GM21825 (cell line): ENCODE measurements around the gene CLEC10A.
"Not testable (repeated sequence)": the region's sequence is repeated elsewhere in the genome, so short reads cannot be mapped to it uniquely, and the experiment has no call there.

Experiments
- ATAC-seq: cut with Tn5 transposase; IDR thresholded peaks from one replicate; pipeline ENCODE4 v1.9.1; 2021; ENCODE audit warnings: mild to moderate bottlenecking, moderate library complexity; ENCODE audit not compliant: unreplicated experiment

CLEC10A gene

DNA sequence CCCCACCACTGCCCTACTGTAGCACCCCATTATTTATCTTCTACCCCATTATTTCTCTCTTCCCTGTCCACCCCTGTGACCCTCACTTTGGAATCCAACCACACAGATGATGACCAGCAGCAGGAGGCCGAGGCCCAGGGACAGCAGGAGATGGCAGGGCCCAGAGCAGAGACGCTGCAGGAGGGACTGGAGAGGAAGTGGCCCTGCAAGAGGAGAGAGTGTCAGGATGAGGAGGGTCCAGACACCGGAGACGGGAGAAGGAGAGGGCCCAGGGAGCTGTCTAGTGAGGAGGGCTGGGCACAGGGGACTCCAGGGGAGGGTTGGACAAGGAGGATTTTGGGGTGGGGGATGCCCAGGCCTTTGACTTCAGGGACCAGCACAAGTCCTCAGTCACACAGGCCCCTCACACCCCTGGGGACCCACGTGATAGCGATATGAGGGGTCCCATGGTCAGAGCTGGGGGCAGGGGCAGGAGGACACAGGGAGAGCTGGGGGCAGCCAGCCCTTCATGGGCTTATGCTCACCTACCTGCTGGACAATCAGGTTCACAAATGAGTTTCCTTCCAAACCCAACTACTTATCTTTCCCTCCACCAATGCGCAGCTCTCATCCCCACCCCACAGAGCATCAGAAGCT lies 2.0 kb downstream of the CLEC10A start:
- no peak for ATAC-seq

DNA sequence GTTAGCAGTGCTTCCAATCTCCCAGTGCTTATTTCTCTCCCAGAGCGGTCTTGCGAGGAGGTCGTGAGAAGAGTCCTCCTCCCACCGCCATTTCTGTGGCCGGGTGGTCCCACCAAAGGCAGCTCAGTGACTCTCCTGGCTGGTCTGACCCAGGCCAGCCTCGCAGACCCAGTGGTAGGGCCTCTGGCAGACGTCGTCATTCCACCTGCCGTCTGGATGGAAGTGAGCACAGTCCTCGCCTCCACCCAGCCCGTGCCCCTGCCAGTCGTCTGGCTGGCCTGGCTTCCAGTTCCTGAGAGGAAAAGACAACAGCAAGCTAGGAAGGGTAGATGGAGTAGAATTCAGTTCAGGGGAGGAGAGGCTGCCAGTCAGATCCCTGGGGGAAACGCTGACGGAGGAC lies 5.1 kb downstream of the CLEC10A start:
- ATAC-seq: no peak

DNA sequence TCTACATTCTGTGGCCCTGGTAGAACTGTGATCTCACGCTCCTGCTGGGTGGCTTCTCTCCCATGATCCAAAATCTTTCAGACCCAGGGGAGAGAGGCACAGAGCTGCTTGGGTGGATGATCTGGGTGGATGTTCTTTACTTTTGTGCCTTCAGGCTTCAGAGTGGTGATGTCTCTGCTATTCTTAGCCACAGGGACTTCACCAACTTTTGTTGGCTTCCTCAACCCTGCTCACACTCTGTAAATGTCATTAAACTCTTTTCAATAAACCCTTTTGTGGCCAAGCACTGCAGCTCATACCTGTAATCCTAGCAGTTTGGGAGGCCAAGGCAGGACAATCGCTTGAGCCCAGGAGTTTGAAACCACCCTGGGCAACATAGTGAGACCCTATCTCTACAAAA lies 7.6 kb downstream of the CLEC10A start:
- no peak for ATAC-seq

- no peak for ATAC-seq
These were observed 9.3 kb downstream of the CLEC10A start for GRCh38 chr17:7070712-7071111.

DNA sequence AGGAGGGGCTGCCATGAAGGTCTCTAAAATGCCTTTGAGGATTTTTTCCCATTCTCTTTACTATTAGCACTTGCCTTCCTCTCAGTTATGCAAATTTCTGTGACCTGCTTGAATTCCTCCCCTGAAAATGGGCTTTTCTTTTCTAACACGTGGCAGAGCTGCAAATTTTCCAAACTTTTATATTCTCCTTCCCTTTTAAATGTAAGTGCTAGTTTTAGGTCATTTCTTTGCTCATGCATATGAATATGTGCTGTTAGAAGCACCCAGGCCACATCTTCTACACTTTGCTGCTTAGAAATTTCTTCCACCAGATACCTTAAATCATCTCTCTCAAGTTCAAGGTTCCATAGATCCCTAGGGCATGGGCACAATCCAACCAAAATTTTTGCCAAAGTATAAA lies 11.8 kb downstream of the CLEC10A start:
- no peak for ATAC-seq

- ATAC-seq: no peak
These were observed 12.9 kb downstream of the CLEC10A start for GRCh38 chr17:7067198-7067597.

GRCh38 chr17:7064261-7064660 lies 15.8 kb downstream of the CLEC10A start:
- ATAC-seq: no peak

GRCh38 chr17:7063518-7064094 lies 16.4 kb downstream of the CLEC10A start:
- no peak for ATAC-seq

GRCh38 chr17:7060165-7060891 lies 19.7 kb downstream of the CLEC10A start:
- ATAC-seq: no peak

- no peak for ATAC-seq
These were observed 21.1 kb downstream of the CLEC10A start for GRCh38 chr17:7058831-7059447.

DNA sequence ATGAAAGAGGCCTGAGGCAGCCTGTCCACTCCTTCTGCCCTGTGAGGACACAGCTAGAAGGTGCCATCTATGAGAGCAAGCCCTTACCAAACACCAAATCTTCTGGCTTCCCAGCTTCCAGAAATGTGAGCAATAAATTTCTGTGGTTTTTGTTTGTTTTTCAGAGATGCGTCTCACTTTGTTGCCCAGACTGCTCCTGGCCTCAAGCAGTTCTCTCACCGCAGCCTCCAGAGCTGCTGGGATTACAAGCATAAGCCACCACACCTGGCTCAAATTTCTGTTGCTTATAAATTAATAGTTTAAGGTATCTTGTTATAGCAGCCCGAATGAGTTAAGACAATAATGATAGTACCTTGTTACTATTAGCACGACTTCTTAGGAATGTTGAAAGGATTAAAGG lies 23.7 kb downstream of the CLEC10A start:
- no peak for ATAC-seq

DNA sequence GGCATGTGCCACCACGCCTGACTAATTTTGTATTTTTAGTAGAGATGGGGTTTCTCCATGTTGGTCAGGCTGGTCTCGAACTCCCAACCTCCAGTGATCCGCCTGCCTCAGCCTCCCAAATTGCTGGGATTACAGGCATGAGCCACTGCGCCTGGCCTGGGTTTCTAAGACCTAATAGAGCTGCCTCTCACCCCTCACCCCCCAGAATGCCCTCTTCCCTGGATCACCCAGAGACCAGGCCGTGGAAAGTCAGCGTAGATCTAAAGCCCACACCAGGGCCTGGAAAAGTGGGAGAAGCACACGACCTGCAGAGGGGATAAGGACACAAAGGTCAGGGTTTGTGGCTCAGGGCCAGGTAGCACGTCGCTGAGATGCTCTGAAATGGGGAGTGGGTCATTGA lies 29.5 kb downstream of the CLEC10A start:
- not testable (repeated sequence) for ATAC-seq

DNA sequence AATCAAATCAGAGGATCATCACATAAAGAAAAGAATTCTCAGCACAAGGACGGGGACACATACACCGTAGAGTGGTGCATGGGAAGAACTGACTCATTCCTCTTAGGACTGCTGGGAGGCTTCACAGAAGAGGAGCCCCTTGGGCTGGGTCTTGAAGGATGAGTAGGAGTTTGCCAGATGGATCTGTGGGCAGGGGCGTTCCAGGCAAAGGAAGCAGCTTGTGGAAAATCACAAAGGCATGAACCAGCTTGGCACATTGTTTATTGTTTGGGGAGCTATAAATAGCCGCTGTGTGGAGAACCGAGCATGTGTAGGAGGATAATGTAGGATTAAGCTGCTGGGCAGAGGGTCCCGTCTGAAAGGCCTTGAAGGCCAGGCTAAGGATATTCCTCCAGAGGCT lies 31.1 kb downstream of the CLEC10A start:
- no peak for ATAC-seq

GRCh38 chr17:7047566-7047965 lies 32.5 kb downstream of the CLEC10A start:
- no peak for ATAC-seq

- not testable (repeated sequence) for ATAC-seq
These were observed 33.2 kb downstream of the CLEC10A start for GRCh38 chr17:7046725-7047397.

- no peak for ATAC-seq
These were observed 33.8 kb downstream of the CLEC10A start for GRCh38 chr17:7046127-7046724.

- no peak for ATAC-seq
These were observed 34.4 kb downstream of the CLEC10A start for GRCh38 chr17:7045492-7046126.

- ATAC-seq: no peak
These were observed 36.4 kb downstream of the CLEC10A start, which contains the start of gene SLC16A11 for GRCh38 chr17:7043497-7044198. Gene SLC16A11 (minus strand): TSS chr17:7044092. CDS start chr17:7043513, 579 bp downstream.

DNA sequence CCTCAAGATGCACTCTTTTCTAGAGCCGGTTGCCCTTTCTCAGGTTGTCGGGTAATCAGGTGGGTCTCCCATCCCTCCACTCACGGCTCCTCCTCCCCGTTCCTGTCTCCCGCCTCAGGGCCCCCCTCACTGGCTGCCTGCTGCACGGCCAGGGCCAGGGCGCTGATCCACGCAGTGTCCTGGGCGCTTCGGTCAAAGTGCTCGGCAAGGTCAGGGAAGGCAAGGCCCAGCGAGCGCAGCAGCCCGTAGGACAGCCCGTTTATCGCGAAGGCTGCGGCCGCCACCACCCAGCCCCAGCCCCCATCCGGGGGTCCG lies 36.9 kb downstream of the CLEC10A start:
- ATAC-seq: no peak
